Thyroid gland (tissue), 4 donors: ENCODE results near the gene BACE1-AS.

Source experiments
- POLR2A ChIP-seq, 2 donors: fragments of 450-650 bp; IDR thresholded peaks; one replicate each; pipeline ENCODE4 v1.6.1; 2017; ENCODE audit warnings: antibody characterized with exemption in 2 of 2, mild to moderate bottlenecking in 2 of 2, moderate library complexity in 1 of 2
- TF ChIP-seq, protein P1 (sequence below), 6 experiments: fragments of 200-600 bp in 3 of 6; fragments of 450-650 bp in 3 of 6; sonication (generic) in 3 of 6; IDR thresholded peaks; one replicate each; pipeline ENCODE4 v1.5.1; 2016 to 2019; ENCODE audit warnings: antibody characterized with exemption in 6 of 6, mild to moderate bottlenecking in 2 of 6, inconsistent platforms in 1 of 6, moderate library complexity in 1 of 6

DNA sequence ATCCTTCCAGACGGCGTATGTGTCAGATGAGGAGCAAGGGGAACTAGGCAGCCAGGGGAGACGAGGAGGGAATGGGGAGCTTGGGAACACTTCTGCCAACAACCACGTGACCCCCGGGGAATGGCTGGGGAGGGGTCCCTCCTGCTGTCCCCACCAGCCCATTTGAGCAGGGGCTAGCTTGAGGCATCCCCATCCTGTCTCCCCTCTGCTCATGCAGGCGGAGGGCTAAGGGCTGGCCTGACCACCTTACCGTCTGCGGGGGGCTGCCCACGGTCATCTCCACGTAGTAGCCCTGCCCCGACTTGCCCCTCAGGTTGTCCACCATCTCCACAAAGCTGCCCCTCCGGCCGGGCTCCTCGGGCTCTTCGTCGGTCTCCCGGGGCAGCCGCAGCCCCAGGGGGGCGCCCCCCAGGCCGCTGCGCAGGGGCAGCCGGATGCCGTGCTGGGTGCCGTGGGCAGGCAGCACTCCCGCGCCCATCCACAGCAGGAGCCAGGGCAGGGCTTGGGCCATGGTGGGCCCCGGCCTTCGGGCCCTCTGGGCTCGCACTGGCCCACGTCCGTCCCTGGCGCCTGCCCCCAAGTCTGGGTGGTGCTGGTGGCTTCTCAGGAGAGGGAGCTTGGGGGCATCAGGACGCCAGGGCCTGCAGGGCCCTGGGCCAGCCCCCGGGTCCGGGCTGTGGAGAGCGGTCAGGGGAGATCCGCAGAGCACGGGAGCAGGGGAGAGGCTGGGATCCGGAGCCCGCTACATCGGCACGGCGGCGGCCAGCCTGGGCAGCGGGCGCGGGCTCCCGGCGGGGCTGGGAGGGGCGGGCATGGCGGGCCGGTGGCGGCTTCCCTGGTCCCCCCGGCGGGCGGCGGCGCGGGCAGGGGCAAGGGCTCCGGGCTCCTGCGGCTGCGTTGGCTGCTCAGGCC is 24.4 kb downstream of the BACE1-AS start:
- TF ChIP-seq, protein P1, sequence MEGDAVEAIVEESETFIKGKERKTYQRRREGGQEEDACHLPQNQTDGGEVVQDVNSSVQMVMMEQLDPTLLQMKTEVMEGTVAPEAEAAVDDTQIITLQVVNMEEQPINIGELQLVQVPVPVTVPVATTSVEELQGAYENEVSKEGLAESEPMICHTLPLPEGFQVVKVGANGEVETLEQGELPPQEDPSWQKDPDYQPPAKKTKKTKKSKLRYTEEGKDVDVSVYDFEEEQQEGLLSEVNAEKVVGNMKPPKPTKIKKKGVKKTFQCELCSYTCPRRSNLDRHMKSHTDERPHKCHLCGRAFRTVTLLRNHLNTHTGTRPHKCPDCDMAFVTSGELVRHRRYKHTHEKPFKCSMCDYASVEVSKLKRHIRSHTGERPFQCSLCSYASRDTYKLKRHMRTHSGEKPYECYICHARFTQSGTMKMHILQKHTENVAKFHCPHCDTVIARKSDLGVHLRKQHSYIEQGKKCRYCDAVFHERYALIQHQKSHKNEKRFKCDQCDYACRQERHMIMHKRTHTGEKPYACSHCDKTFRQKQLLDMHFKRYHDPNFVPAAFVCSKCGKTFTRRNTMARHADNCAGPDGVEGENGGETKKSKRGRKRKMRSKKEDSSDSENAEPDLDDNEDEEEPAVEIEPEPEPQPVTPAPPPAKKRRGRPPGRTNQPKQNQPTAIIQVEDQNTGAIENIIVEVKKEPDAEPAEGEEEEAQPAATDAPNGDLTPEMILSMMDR (IDR thresholded peaks at IDR 0.05) = no peak
- TF ChIP-seq POLR2A (IDR thresholded peaks at IDR 0.05) = no peak
